Left ventricle myocardium inferior (tissue), 1 donor: ENCODE results near the gene LMO1. TPM values are rescaled to one million over a fixed set of nuclear protein-coding genes. Genes with fewer than 3 reads are reported as not detected.

ENCODE experiments used
- DNase-seq: peaks from one replicate; pipeline ENCODE4 v3.0.0-alpha.2; 2020
- H3K27ac ChIP-seq: fragments of 200-600 bp; replicated peaks from 2 replicates; pipeline ENCODE4 v1.8.0; 2021
- H3K27me3 ChIP-seq: fragments of 200-600 bp; 2 replicates; pipeline ENCODE4 v1.8.0; 2021; ENCODE audit warnings: low read depth
- H3K36me3 ChIP-seq: fragments of 200-600 bp; 2 replicates; pipeline ENCODE4 v1.8.0; 2021
- H3K4me1 ChIP-seq: fragments of 200-600 bp; 2 replicates; pipeline ENCODE4 v1.8.0; 2021
- H3K4me3 ChIP-seq: fragments of 200-600 bp; 2 replicates; pipeline ENCODE4 v1.8.0; 2021; ENCODE audit warnings: mild to moderate bottlenecking, moderate library complexity
- H3K9me3 ChIP-seq: fragments of 200-600 bp; replicated peaks from 2 replicates; pipeline ENCODE4 v1.8.0; 2021
- intact Hi-C: fragments of 100-400 bp; cut with micrococcal nuclease; formaldehyde crosslinking; loops from one replicate; pipeline ENCODE4 v1.11.0; 2022
- total RNA-seq: library from RNA; stranded (reverse); fragmentation: NEBNext Ultra II Directional; extraction: Animal tissue kit (Norgen Biotek cat#: 25700); gene quantifications from one replicate; pipeline ENCODE4 v1.2.1, GENCODE V29; 2021
- TF ChIP-seq, protein P1 (sequence below): fragments of 200-600 bp; IDR thresholded peaks from 2 replicates; pipeline ENCODE4 v1.8.0; 2021; ENCODE audit warnings: antibody characterized with exemption, mild to moderate bottlenecking, borderline replicate concordance
- donor health status: DM: no; HTN: yes; CAD: no; lungs with severe emphysema.

Gene LMO1
- total RNA-seq, 1 donor from 2014 or later = 2.3 TPM

DNA sequence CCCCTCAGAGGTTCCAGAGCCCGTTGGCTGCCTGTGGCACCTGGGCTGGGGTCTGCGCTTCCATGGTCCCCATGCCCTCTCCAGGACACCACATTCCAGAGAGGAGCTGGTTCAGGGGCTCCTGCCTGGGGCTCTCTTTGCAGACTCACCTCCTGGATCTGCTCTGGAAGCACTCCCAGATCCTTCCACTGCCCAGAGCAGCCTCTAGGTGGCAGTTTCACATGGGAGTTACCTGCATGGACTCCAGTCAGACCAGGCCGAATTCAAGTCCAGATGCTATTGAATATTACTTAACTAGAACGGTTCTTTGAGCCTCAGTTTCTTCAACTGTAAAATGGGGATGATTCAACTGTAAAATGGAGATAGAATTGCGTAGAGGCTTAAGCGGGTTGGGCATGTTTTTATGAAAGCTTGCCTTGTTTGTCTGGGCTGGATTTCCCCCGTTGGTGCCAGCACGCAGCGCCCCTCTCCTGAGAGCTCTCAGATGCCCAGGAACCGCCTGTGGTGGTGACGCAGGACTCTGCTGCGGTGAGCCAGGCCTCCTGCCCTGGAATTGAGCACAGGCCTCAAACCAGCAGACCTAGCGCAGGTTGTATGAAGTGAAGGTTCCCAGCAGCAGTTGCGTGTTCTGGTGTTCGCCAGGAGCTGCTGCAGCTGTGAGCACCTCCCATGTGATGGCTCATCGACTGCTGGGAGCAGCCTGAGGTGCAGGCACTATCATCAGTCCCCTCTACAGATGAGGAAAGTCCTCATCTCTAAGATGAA, 44.2 kb downstream of the LMO1 start:
- no peaks in the 10 kb centered on the region for H3K36me3 ChIP-seq
- H3K4me3 ChIP-seq = no peak overlapping the region
- H3K9me3 ChIP-seq = no peaks in the 10 kb centered on the region
- TF ChIP-seq, protein P1, sequence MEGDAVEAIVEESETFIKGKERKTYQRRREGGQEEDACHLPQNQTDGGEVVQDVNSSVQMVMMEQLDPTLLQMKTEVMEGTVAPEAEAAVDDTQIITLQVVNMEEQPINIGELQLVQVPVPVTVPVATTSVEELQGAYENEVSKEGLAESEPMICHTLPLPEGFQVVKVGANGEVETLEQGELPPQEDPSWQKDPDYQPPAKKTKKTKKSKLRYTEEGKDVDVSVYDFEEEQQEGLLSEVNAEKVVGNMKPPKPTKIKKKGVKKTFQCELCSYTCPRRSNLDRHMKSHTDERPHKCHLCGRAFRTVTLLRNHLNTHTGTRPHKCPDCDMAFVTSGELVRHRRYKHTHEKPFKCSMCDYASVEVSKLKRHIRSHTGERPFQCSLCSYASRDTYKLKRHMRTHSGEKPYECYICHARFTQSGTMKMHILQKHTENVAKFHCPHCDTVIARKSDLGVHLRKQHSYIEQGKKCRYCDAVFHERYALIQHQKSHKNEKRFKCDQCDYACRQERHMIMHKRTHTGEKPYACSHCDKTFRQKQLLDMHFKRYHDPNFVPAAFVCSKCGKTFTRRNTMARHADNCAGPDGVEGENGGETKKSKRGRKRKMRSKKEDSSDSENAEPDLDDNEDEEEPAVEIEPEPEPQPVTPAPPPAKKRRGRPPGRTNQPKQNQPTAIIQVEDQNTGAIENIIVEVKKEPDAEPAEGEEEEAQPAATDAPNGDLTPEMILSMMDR = peak; percentile 73
- peaks cover 16% of the 10 kb centered on the region for H3K27me3 ChIP-seq
- no peak for DNase-seq
- no peaks in the 10 kb centered on the region for H3K4me1 ChIP-seq
- intact Hi-C loops = no loop called here
- no peak overlapping the region for H3K27ac ChIP-seq

DNA sequence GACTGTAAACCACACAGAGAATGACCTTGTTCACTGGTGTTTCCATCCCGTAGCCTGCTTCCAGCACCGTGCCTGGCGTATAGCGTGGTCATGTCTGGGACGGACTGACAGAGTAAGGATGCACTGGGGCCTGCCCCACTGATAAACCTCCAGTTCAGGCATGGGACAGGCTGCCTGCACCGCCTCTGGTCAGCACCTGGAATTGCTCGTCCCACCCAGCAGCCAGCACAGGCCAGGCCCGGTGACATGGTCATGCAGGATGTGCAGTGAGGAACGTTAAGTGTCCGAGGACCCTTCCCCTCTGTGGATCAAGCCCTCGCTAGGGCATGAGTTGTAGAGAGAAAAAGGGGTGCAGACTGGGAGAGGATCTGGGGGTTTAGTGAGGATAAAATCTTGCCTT, 44.8 kb downstream of the LMO1 start:
- H3K27me3 ChIP-seq = peaks cover 16% of the 10 kb centered on the region
- no peak for DNase-seq

DNA sequence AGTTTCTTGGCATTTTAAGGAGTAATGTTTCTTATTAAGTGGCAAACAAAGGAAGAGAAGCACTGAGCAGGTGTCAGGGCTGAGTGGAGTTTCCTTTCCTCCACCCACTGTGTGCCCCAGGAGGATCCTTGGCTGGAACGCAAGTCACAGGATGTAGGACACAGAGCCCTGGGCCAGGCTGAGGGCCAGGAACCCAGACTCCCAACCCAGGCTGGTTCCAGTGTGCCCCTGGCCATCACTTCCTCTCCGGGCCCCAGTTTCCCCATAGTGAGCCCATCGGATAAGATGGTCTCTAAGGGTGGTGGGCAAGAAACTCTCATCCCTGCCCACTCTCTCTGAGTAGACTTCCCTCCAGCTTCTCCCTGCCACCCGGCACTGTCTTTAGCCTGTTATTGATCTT, 45.3 kb downstream of the LMO1 start:
- Histone ChIP-seq H3K36me3 (no peaks in the 10 kb centered on the region), H3K27ac (no peak overlapping the region), H3K27me3 (peaks cover 16% of the 10 kb centered on the region), H3K4me3 (no peak overlapping the region), H3K4me1 (no peaks in the 10 kb centered on the region), H3K9me3 (no peaks in the 10 kb centered on the region)
- TF ChIP-seq, protein P1 = no peak
- DNase-seq = no peak
- intact Hi-C loops = no loop called here

More for the DNA sequence above, 44.8 kb downstream of the LMO1 start:
- TF ChIP-seq, protein P1 = no peak
- no peak overlapping the region for H3K27ac ChIP-seq
- intact Hi-C loops = no loop called here
- no peak overlapping the region for H3K4me3 ChIP-seq
- no peaks in the 10 kb centered on the region for H3K4me1 ChIP-seq
- no peaks in the 10 kb centered on the region for H3K36me3 ChIP-seq
- no peaks in the 10 kb centered on the region for H3K9me3 ChIP-seq

DNA sequence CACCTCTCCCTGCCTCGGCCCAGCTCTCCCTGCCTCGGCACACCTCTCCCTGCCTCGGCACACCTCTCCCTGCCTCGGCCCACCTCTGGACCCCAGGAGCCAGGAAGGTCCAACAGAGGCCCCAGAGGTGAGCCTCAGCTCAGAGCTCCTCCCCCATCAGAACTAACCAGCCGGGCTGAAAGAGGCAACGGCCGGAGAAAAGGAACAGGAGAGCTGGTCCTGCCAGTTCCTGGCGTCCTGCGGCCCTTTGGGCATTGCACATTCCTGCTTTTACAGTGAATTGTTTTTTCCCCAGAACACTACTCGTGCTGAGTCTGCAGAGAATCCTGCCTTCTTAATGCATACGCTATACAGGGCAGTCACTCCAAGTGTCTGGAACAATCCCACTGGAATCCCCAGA, 45.8 kb downstream of the LMO1 start:
- Histone ChIP-seq H3K4me1 (no peaks in the 10 kb centered on the region), H3K27ac (no peak overlapping the region), H3K36me3 (no peaks in the 10 kb centered on the region), H3K9me3 (no peaks in the 10 kb centered on the region), H3K27me3 (peaks cover 16% of the 10 kb centered on the region), H3K4me3 (no peak overlapping the region)
- DNase-seq = no peak
- TF ChIP-seq, protein P1 = no peak
- intact Hi-C loops = no loop called here

DNA sequence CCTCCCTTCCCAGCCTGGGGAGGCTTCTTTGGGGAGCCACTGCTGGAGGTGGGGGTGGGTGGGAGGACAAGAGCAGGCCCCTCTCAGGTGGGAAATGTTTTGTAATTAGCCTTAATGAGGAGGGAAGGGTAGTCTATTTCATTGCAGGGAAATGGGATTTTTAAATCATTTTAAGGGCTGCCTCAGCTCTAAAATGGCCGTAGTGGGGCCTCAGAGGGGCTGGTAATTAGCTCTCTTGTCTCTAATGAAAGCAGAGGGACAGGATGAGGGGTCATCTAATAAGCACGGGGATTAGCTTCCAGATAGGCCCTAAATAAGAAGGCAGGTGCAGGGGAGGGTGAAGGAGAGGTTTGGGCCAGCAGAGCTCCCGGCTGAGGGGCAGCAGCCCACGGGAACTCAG, 46.5 kb downstream of the LMO1 start:
- Histone ChIP-seq H3K9me3 (no peaks in the 10 kb centered on the region), H3K4me3 (no peak overlapping the region), H3K36me3 (no peaks in the 10 kb centered on the region), H3K27ac (no peak overlapping the region), H3K4me1 (no peaks in the 10 kb centered on the region), H3K27me3 (peaks cover 16% of the 10 kb centered on the region)
- intact Hi-C loops = no loop called here
- TF ChIP-seq, protein P1 = no peak
- DNase-seq = no peak
